AG04450 (cell line): ENCODE data around the gene OMD. TPM values are rescaled to one million over a fixed set of nuclear protein-coding genes. Genes with fewer than 3 reads are reported as not detected.

Experiments used
- CTCF ChIA-PET: fragments of 300-600, 350-600 bp; formaldehyde crosslinking; extraction: SDS; loops from one replicate; lab custom pipeline; 2022; ENCODE audit warnings: antibody characterized with exemption, inconsistent platforms; lab: Charles Lee
- POLR2A ChIA-PET: fragments of 350-600 bp; formaldehyde crosslinking; extraction: SDS; loops from one replicate; lab custom pipeline; 2021; ENCODE audit warnings: antibody characterized with exemption, inconsistent platforms; lab: Yijun Ruan, JAX
- DNase-seq: peaks from one replicate; pipeline ENCODE4 v3.0.0-alpha.2; 2011; ENCODE audit warnings: low read depth, low spot score
- H3K27ac ChIP-seq: one replicate; pipeline ENCODE4 v1.5.1; 2012; ENCODE audit warnings: low read depth, low read length, control low read depth
- H3K27me3 ChIP-seq: one replicate; pipeline ENCODE4 v1.6.0; 2012; ENCODE audit warnings: low read length; ENCODE audit not compliant: control insufficient read depth, insufficient read depth
- H3K4me3 ChIP-seq: 2 replicates; pipeline ENCODE4 v1.5.1; 2011; ENCODE audit warnings: mild to moderate bottlenecking, low read depth, low read length, control low read depth
- H3K9me3 ChIP-seq: 2 replicates; pipeline ENCODE4 v1.5.1; 2012; ENCODE audit warnings: low read length; ENCODE audit not compliant: control insufficient read depth, insufficient read depth
- CTCF ChIP-seq: IDR thresholded peaks from 2 replicates; pipeline ENCODE4 v1.5.1; 2011; ENCODE audit warnings: low read depth, low read length, control low read depth, inconsistent platforms
- polyA plus RNA-seq: library from polyadenylated mRNA; depleted of rRNA; stranded (reverse); fragments of >200 nt; gene quantifications from 2 replicates; pipeline ENCODE4 v1.2.3, GENCODE V29; 2011; rRNA removed

Gene OMD
- polyA plus RNA-seq, 1 experiment: not detected

- CTCF ChIA-PET: interaction anchor here (1.8 kb wide), 1 partner anchor 41 kb away, joined by 5 read pairs; no protein-coding TSS in a partner anchor
Observed at GRCh38 chr9:92369075-92369474, 55.2 kb downstream of the OMD start.

More at GRCh38 chr9:92369075-92369474, 55.2 kb downstream of the OMD start:
- Histone ChIP-seq H3K9me3 (peaks cover 3% of the 10 kb centered on the region), H3K27me3 (no peaks in the 10 kb centered on the region), H3K27ac (no peak overlapping the region), H3K4me3 (no peak overlapping the region)
- TF ChIP-seq CTCF: no peak
- no peak for DNase-seq
- POLR2A ChIA-PET: interaction anchor here (0.6 kb wide), 1 partner anchor 9 kb away, joined by 3 read pairs; no protein-coding TSS in a partner anchor

Other genes with a start within 250 kb of the OMD start
- gene IARS1, start 130.8 kb downstream of the OMD start, polyA plus RNA-seq: 206 and 217 TPM in 2 replicates
- gene NOL8, start 99.1 kb downstream of the OMD start, polyA plus RNA-seq: 19.1 and 27.9 TPM in 2 replicates
- 2.2 and 4.4 TPM in 2 replicates for gene CENPP, start 98.5 kb downstream of the OMD start, polyA plus RNA-seq
- 1.2 and 1.3 TPM in 2 replicates for gene OGN, start 19.9 kb downstream of the OMD start, polyA plus RNA-seq
- gene ASPN, start 58.0 kb upstream of the OMD start, polyA plus RNA-seq: 0.92 and 1.1 TPM in 2 replicates
- 1.6 and 2.2 TPM in 2 replicates for gene ECM2, start 111.5 kb upstream of the OMD start, polyA plus RNA-seq
- 15.1 and 17.6 TPM in 2 replicates for gene IPPK, start 245.7 kb upstream of the OMD start, polyA plus RNA-seq